CD4-positive, alpha-beta memory T cell (primary cell): ENCODE data around the gene TGFB3. TPM values are rescaled to one million over a fixed set of nuclear protein-coding genes. Genes with fewer than 3 reads are reported as not detected.
A peak's percentile ranks its signal among the peaks of the same experiment; 100 is the strongest.

ENCODE experiments used
- CTCF ChIA-PET: fragments of 350-600 bp; sonication (Branson Sonifier 250); formaldehyde crosslinking; loops from one replicate; lab custom pipeline; 2021; ENCODE audit warnings: inconsistent platforms; ENCODE audit not compliant: partially characterized antibody; lab: Charles Lee
- POLR2A ChIA-PET: fragments of 350-600 bp; sonication (Branson Sonifier 250); formaldehyde crosslinking; loops from one replicate; lab custom pipeline; 2021; ENCODE audit not compliant: partially characterized antibody; lab: Charles Lee
- DNase-seq, 5 donors: peaks; one replicate each; pipeline versions ENCODE4 v3.0.0 to v3.0.0-alpha.2; 2020 to 2022; ENCODE audit warnings: mixed read lengths in 1 of 5
- H3K27ac ChIP-seq: one replicate; pipeline ENCODE4 v1.7.0; 2013; ENCODE audit warnings: low read depth, low read length
- H3K27me3 ChIP-seq: 2 replicates; pipeline ENCODE4 v1.7.0; 2013; ENCODE audit warnings: mild to moderate bottlenecking, low read length, moderate library complexity; ENCODE audit not compliant: insufficient read depth
- H3K36me3 ChIP-seq: 2 replicates; pipeline ENCODE4 v1.7.0; 2013; ENCODE audit warnings: mild to moderate bottlenecking, low read length, moderate library complexity; ENCODE audit not compliant: insufficient read depth
- H3K4me1 ChIP-seq: 2 replicates; pipeline ENCODE4 v1.7.0; 2013; ENCODE audit warnings: mild to moderate bottlenecking, low read length, moderate library complexity; ENCODE audit not compliant: insufficient read depth
- H3K4me3 ChIP-seq, 2 donors: one replicate each; pipeline ENCODE4 v1.7.0; 2013; ENCODE audit warnings: low read length in 2 of 2, mild to moderate bottlenecking in 1 of 2
- H3K9me3 ChIP-seq, 2 donors: one replicate each; pipeline ENCODE4 v1.7.0; 2013; ENCODE audit warnings: low read length in 2 of 2, control low read depth in 1 of 2; ENCODE audit not compliant: control insufficient read depth in 1 of 2
- H3K27ac Mint-ChIP-seq, 7 donors: one replicate each; pipeline ENCODE4 v1.8.0; 2020 to 2021; ENCODE audit warnings: mixed read lengths in 7 of 7, mild to moderate bottlenecking in 6 of 7, inconsistent platforms in 3 of 7, moderate library complexity in 3 of 7
- H3K27me3 Mint-ChIP-seq, 2 donors: one replicate each; pipeline ENCODE4 v1.8.0; 2020 to 2021; ENCODE audit warnings: mixed read lengths in 2 of 2
- H3K36me3 Mint-ChIP-seq, 2 donors: one replicate each; pipeline ENCODE4 v1.8.0; 2020 to 2021; ENCODE audit warnings: mixed read lengths in 2 of 2, inconsistent platforms in 1 of 2, mild to moderate bottlenecking in 1 of 2
- H3K4me1 Mint-ChIP-seq, 4 donors: one replicate each; pipeline ENCODE4 v1.8.0; 2020 to 2021; ENCODE audit warnings: mixed read lengths in 4 of 4, mild to moderate bottlenecking in 1 of 4
- H3K4me3 Mint-ChIP-seq, 8 donors: one replicate each; pipeline ENCODE4 v1.8.0; 2020 to 2021; ENCODE audit warnings: mixed read lengths in 8 of 8, mild to moderate bottlenecking in 7 of 8, moderate library complexity in 6 of 8, inconsistent platforms in 3 of 8
- H3K9me3 Mint-ChIP-seq, 8 donors: one replicate each; pipeline ENCODE4 v1.8.0; 2020 to 2021; ENCODE audit warnings: mixed read lengths in 8 of 8, mild to moderate bottlenecking in 5 of 8, inconsistent platforms in 3 of 8, moderate library complexity in 1 of 8
- intact Hi-C: fragments of 100-400 bp; cut with micrococcal nuclease; formaldehyde crosslinking; loops from one replicate; pipeline ENCODE4 v1.15.1; 2023
- polyA plus RNA-seq, 2 donors: library from polyadenylated mRNA; unstranded; fragments of 300-500 nt; fragmentation: Illumina TruSeq; gene quantifications; one replicate each; pipeline ENCODE4 v1.2.3, GENCODE V29; 2021
- total RNA-seq, 2 experiments: library from RNA; stranded (reverse); gene quantifications; one replicate each; pipeline ENCODE4 v1.2.3, GENCODE V29; 2021

TGFB3 gene
- total RNA-seq (1 to 10 TPM; 6.4 to 7.2 TPM), polyA plus RNA-seq (under 1 TPM in 1 of 2 donors, not detected in 1; 0.29 TPM)

DNA sequence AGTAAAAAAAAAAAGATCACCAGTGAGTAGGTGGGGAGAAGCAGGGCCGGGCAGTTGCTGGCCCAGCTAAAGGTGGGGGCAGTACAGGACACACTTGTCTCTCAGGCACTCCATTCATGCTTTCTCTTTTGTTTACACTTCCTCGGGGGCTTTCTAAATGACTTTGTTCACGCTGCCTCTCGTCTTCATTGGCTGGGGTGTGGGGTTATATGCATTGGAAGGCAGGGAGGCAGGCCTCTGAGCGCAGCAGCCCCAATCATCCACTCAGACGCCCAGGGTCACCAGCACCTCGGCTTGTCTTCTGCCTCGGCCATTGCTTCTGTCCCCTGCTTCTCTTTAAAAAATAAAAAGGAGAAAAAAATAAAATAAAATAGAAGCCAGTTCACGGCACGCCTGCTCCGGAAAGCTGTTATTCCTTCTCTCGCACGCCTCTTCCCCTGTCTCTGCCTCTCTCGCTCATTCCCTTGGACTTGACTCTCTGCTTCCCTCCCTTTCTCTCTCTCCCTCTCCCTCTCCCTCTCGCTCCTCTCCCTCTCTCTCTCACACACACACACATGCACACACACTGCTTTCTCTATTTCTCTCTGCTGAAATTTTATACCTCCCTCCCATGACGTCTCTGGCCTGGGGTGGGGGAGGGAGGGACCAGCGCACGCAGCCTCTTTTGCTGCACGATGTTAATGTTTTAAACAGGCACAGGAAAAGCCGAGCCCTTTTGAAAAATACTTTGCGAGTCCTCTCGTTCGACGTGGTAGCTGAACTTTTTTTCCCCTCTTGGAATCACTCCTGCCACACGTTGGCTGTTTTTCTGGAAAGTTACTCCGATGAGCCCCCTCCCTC is at the start of gene TGFB3:
TGFB3 (minus strand) TSS at position 570 of the 840 bp plus-strand sequence. CDS start 1,102 bp downstream, outside the sequence.
- DNase-seq = peak; percentile 58 to 85 (median 65)
- peaks cover 25 to 68% (median 48%) of the 10 kb centered on the region in 4 donors for H3K4me1 Mint-ChIP-seq
- no peaks in the 10 kb centered on the region for H3K27me3 Mint-ChIP-seq
- H3K36me3 Mint-ChIP-seq = peaks cover 0 to 9% of the 10 kb centered on the region in 2 donors
- CTCF ChIA-PET = interaction anchor here (0.7 to 10.7 kb wide), 15 partner anchors 8 to 405 kb away, joined by 3 to 181 read pairs (median 7); no protein-coding TSS in a partner anchor
- Histone ChIP-seq H3K36me3 (no peaks in the 10 kb centered on the region), H3K4me1 (peaks cover 44% of the 10 kb centered on the region), H3K27me3 (no peaks in the 10 kb centered on the region), H3K4me3 (peak within 1 kb of the TSS; percentile 29 to 72), H3K27ac (peak within 1 kb of the TSS; percentile 71), H3K9me3 (no peaks in the 10 kb centered on the region)
- H3K4me3 Mint-ChIP-seq = peak within 1 kb of the TSS; percentile 78 to 93 (median 89)
- peaks cover 0 to 3% (median 0%) of the 10 kb centered on the region in 8 donors for H3K9me3 Mint-ChIP-seq
- intact Hi-C loops = loop anchor here (10.0 kb wide), 2 partner anchors 187 to 1113 kb away; partner anchors contain the start of gene CIPC
- POLR2A ChIA-PET = interaction anchor here (1.0 to 2.1 kb wide), 7 partner anchors 15 to 831 kb away, joined by 3 to 13 read pairs (median 5); partner anchors contain the start of genes ANGEL1, ERG28 and TTLL5
- peak within 1 kb of the TSS; percentile 78 to 95 (median 93) for H3K27ac Mint-ChIP-seq

DNA sequence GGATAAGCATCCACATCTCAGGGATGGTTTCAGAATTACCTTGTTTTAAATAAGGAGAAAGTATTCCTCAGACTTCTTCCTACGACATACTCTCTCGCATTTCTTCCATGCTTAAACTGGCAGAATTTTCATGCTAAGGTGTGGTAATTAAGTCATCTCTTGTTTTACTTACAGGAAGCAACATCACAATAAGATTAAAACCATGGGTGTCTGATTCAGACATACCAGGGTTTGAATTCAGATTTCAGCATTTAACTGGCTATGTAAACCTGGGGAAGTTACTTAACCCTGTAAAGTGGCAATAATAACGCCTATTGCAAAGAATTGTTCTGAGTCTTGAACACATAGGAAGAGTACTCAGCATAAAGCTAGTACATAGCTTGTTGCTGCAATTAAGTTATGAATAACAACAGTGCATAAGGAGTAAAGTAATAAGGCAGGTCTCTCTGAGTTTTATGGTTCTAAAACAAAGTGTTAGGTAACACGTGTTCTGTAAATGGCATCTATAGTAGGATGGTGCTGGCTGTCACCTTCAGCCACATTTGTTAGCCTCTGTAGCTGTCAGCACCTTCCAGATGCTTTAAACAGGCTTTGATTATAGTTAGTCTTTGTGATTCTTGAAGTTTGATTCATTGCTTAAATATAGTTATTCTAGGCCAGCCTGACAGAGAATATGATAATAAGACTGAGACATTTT is 42.6 kb upstream of the TGFB3 start:
- CTCF ChIA-PET = no interaction called here
- peaks cover 0 to 13% (median 10%) of the 10 kb centered on the region in 8 donors for H3K9me3 Mint-ChIP-seq
- H3K27ac Mint-ChIP-seq = no peak overlapping the region
- no peak for DNase-seq
- H3K9me3 ChIP-seq = peaks cover 0 to under 1% of the 10 kb centered on the region in 2 donors
- no peak overlapping the region for H3K27ac ChIP-seq
- no peaks in the 10 kb centered on the region for H3K4me1 ChIP-seq
- POLR2A ChIA-PET = no interaction called here
- H3K4me3 Mint-ChIP-seq = no peak overlapping the region
- H3K4me1 Mint-ChIP-seq = no peaks in the 10 kb centered on the region
- no peaks in the 10 kb centered on the region for H3K27me3 Mint-ChIP-seq
- no peaks in the 10 kb centered on the region for H3K36me3 ChIP-seq
- intact Hi-C loops = no loop called here
- no peak overlapping the region for H3K4me3 ChIP-seq
- H3K36me3 Mint-ChIP-seq = peaks cover 46 to 51% of the 10 kb centered on the region in 2 donors
- no peaks in the 10 kb centered on the region for H3K27me3 ChIP-seq

DNA sequence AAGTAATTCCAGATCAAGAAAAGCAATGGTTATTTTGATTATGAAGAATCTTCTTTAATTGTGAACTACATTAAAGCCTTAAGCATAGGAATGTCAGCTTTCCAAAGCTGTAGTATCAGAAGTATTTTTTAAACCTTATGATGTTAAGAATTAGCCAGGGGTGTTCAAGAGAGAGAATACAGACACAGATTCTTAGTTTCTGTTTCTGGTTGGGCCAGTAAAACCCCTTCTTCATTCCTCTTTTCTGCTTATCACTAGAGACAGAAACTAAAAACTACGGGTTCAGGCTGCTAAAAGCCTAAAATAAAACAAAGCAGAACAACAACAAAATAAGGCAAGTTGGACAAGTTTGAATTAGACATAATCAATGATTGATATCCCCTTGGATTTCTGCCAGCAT is 42.0 kb upstream of the TGFB3 start:
- Histone ChIP-seq H3K9me3 (peaks cover 0 to 7% of the 10 kb centered on the region in 2 donors), H3K27me3 (no peaks in the 10 kb centered on the region), H3K4me1 (no peaks in the 10 kb centered on the region), H3K27ac (no peak overlapping the region), H3K36me3 (no peaks in the 10 kb centered on the region), H3K4me3 (no peak overlapping the region)
- H3K36me3 Mint-ChIP-seq = peaks cover 51 to 53% of the 10 kb centered on the region in 2 donors
- H3K4me1 Mint-ChIP-seq = no peaks in the 10 kb centered on the region
- no peak overlapping the region for H3K27ac Mint-ChIP-seq
- no peak overlapping the region for H3K4me3 Mint-ChIP-seq
- DNase-seq = no peak
- H3K27me3 Mint-ChIP-seq = no peaks in the 10 kb centered on the region
- H3K9me3 Mint-ChIP-seq = peaks cover 0 to 17% (median 16%) of the 10 kb centered on the region in 8 donors
- POLR2A ChIA-PET = no interaction called here
- intact Hi-C loops = no loop called here
- CTCF ChIA-PET = no interaction called here

DNA sequence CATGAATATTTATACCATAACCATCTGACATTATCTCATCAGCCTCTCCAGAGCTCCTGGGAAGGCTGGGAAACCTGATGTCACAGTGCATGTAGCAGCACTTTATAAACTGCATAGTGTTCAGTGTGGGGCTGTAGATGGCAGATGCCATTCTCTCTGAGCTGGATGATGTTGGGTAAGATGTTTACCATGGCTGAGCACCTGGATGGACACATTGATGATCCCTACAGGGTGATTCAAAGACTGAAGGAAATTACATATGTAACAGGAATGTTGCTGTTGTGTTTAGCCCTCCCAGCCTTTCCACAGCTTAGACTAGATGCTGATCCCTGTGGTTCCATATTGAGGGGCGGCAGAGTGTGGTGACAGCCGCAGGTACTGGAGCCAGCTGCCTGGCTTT is 41.2 kb upstream of the TGFB3 start:
- no peak overlapping the region for H3K27ac Mint-ChIP-seq
- peaks cover 0 to 9% of the 10 kb centered on the region in 2 donors for H3K9me3 ChIP-seq
- H3K27ac ChIP-seq = no peak overlapping the region
- no peaks in the 10 kb centered on the region for H3K4me1 ChIP-seq
- ChIA-PET CTCF (no interaction called here), POLR2A (no interaction called here)
- DNase-seq = no peak
- H3K4me3 Mint-ChIP-seq = no peak overlapping the region
- H3K27me3 Mint-ChIP-seq = no peaks in the 10 kb centered on the region
- H3K27me3 ChIP-seq = no peaks in the 10 kb centered on the region
- intact Hi-C loops = no loop called here
- no peaks in the 10 kb centered on the region for H3K36me3 ChIP-seq
- H3K4me1 Mint-ChIP-seq = no peaks in the 10 kb centered on the region
- H3K4me3 ChIP-seq = no peak overlapping the region
- H3K36me3 Mint-ChIP-seq = peaks cover 54 to 55% of the 10 kb centered on the region in 2 donors
- H3K9me3 Mint-ChIP-seq = peaks cover 0 to 25% (median 18%) of the 10 kb centered on the region in 8 donors

DNA sequence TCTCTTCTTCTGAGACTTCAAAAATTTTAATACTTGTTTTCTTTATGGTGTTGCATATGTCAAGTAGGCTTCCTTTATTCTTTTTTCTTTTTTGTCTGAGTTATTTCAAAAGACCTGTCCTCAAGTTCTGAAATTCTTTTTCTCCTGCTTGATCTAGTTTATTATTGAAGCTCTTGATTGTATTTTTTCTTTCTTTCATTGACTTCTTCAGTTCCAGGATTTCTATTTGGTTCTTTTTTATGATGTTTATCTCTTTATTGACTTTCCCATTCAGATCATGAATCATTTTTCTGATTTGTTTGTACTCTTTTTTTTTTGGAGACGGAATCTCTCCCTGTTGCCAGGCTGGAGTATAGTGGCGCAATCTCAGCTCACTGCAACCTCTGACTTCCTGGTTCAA is 37.9 kb upstream of the TGFB3 start:
- no peaks in the 10 kb centered on the region for H3K4me1 ChIP-seq
- no peaks in the 10 kb centered on the region for H3K36me3 ChIP-seq
- CTCF ChIA-PET = interaction anchor here (0.8 kb wide), 1 partner anchor 9 kb away, joined by 3 read pairs; no protein-coding TSS in a partner anchor
- Mint-ChIP-seq H3K4me3 (no peak overlapping the region), H3K27me3 (no peaks in the 10 kb centered on the region), H3K27ac (peak overlapping the region in 1 of 7 donors; percentile 26), H3K4me1 (no peaks in the 10 kb centered on the region), H3K9me3 (peaks cover 5 to 34% (median 20%) of the 10 kb centered on the region in 8 donors), H3K36me3 (peaks cover 74 to 78% of the 10 kb centered on the region in 2 donors)
- no peak overlapping the region for H3K4me3 ChIP-seq
- peaks cover 0 to 9% of the 10 kb centered on the region in 2 donors for H3K9me3 ChIP-seq
- intact Hi-C loops = no loop called here
- no peak overlapping the region for H3K27ac ChIP-seq
- POLR2A ChIA-PET = no interaction called here
- no peaks in the 10 kb centered on the region for H3K27me3 ChIP-seq
- DNase-seq = no peak

DNA sequence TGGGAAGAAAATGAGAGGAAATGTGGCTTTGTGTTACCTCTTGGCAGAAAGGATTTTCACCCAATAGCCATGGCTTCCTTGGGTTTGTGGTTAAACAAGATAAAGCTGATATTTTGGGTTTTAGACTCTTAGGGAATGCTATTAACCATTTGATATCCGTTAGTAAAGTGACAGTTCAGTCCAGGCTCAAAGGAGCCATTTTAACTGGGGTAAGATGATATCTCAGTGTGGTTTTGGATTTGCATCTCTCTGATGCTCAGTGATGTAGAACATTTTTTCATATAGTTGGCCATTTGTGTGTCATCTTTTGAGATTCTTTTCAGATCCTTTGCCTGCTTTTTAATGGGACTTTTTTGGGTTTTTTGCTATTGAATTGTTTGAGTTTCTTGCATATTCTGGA is 33.9 kb upstream of the TGFB3 start:
- Mint-ChIP-seq H3K4me3 (no peak overlapping the region), H3K27me3 (no peaks in the 10 kb centered on the region), H3K9me3 (peaks cover 7 to 34% (median 20%) of the 10 kb centered on the region in 8 donors), H3K4me1 (peaks cover 0 to 1% (median 0%) of the 10 kb centered on the region in 4 donors), H3K27ac (no peak overlapping the region), H3K36me3 (peaks cover 81 to 98% of the 10 kb centered on the region in 2 donors)
- Histone ChIP-seq H3K27ac (no peak overlapping the region), H3K4me1 (no peaks in the 10 kb centered on the region), H3K9me3 (peaks cover 0 to 9% of the 10 kb centered on the region in 2 donors), H3K4me3 (no peak overlapping the region), H3K36me3 (peaks cover 3% of the 10 kb centered on the region), H3K27me3 (no peaks in the 10 kb centered on the region)
- intact Hi-C loops = no loop called here
- DNase-seq = no peak
- POLR2A ChIA-PET = no interaction called here
- CTCF ChIA-PET = interaction anchor here (0.7 kb wide), 1 partner anchor 9 kb away, joined by 3 read pairs; no protein-coding TSS in a partner anchor
